ENCODE measurements around the gene OVOL1.
"Not testable (repeated sequence)": the region's sequence is repeated elsewhere in the genome, so short reads cannot be mapped to it uniquely, and the experiment has no call there.

The OVOL1 gene

GRCh38 chr11:65786786-65787636, at the start of gene OVOL1:
Gene OVOL1, plus strand, starts transcription at chr11:65787063. Its CDS starts 311 bp downstream, at chr11:65787374.
- no peak for DNase-seq

GRCh38 chr11:65739022-65739421, 47.8 kb upstream of the OVOL1 start:
- DNase-seq, result no peak

GRCh38 chr11:65741185-65741584, 45.7 kb upstream of the OVOL1 start:
- no peak for DNase-seq

- no peak for DNase-seq
Measured at GRCh38 chr11:65742353-65742752, 44.5 kb upstream of the OVOL1 start.

- DNase-seq, result no peak
Measured at GRCh38 chr11:65743681-65744025, 43.2 kb upstream of the OVOL1 start.

GRCh38 chr11:65744026-65744698, 42.7 kb upstream of the OVOL1 start:
- no peak for DNase-seq

GRCh38 chr11:65744699-65745042, 42.2 kb upstream of the OVOL1 start:
- DNase-seq, result no peak

- DNase-seq, result no peak
Measured at GRCh38 chr11:65745049-65745448, 41.8 kb upstream of the OVOL1 start.

GRCh38 chr11:65762169-65762568, 24.7 kb upstream of the OVOL1 start:
- not testable (repeated sequence) for DNase-seq

GRCh38 chr11:65762816-65763215, 24.0 kb upstream of the OVOL1 start:
- DNase-seq, result not testable (repeated sequence)

GRCh38 chr11:65764434-65764833, 22.4 kb upstream of the OVOL1 start:
- no peak for DNase-seq

- DNase-seq, result no peak
Measured at GRCh38 chr11:65766535-65766934, 20.3 kb upstream of the OVOL1 start.

GRCh38 chr11:65767406-65767805, 19.5 kb upstream of the OVOL1 start:
- no peak for DNase-seq

GRCh38 chr11:65767806-65768205, 19.1 kb upstream of the OVOL1 start:
- DNase-seq, result not testable (repeated sequence)

- no peak for DNase-seq
Measured at GRCh38 chr11:65770951-65771567, 15.8 kb upstream of the OVOL1 start.

- no peak for DNase-seq
Measured at GRCh38 chr11:65771589-65772112, 15.2 kb upstream of the OVOL1 start.

- no peak for DNase-seq
Measured at GRCh38 chr11:65773784-65774411, 13.0 kb upstream of the OVOL1 start.

- DNase-seq, result no peak
Measured at GRCh38 chr11:65774525-65775306, 12.1 kb upstream of the OVOL1 start.

- DNase-seq, result no peak
Measured at GRCh38 chr11:65776196-65776595, 10.7 kb upstream of the OVOL1 start.

GRCh38 chr11:65776710-65777141, 10.1 kb upstream of the OVOL1 start:
- DNase-seq, result no peak

- DNase-seq, result no peak
Measured at GRCh38 chr11:65777241-65777640, 9.6 kb upstream of the OVOL1 start.

- DNase-seq, result no peak
Measured at GRCh38 chr11:65777821-65778361, 9.0 kb upstream of the OVOL1 start.
